Stimulated activated CD8-positive, alpha-beta memory T cell treated with anti-CD3 and anti-CD28 coated beads, Interleukin-12 subunit alpha, Interleukin-12 subunit beta, amount 100 ng/mL, for 4 hours (primary cell): ENCODE measurements around the gene PPP1R9B.
A peak's percentile ranks its signal among the peaks of the same experiment; 100 is the strongest.

Experiments used
- DNase-seq: peaks from one replicate; pipeline ENCODE4 v3.0.0-alpha.2; 2020; ENCODE audit warnings: low read depth

Gene PPP1R9B

DNA sequence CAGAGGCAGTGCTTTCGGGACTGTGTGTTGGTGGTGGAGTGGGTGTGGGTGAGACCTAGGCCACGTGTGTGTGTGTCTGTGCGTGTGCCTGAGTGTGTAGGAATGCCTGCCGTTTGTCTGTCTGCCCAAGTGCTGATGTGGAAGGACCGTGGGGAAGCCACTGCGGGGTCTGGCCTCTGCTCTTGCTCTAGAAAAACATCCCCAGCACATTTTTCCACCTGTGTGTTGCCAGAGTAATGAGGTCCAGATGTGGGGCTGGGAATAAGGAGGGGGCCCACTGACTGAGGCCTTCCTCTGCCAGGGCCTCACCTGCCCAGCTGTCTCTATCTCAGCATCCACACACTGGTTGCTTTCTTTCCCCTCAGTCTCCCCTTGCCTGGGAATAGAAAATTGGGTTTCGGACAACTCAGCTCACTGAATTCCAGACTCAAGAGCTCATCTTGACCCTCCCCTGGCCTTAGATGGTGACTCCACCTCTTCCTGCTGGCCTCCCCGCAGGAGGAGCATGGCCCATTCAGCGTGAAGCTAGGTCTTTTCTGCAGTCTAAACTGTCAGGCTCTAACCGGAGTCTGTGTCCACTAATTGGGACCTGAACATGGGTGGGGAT is 23.0 kb upstream of the PPP1R9B start:
- no peak for DNase-seq

DNA sequence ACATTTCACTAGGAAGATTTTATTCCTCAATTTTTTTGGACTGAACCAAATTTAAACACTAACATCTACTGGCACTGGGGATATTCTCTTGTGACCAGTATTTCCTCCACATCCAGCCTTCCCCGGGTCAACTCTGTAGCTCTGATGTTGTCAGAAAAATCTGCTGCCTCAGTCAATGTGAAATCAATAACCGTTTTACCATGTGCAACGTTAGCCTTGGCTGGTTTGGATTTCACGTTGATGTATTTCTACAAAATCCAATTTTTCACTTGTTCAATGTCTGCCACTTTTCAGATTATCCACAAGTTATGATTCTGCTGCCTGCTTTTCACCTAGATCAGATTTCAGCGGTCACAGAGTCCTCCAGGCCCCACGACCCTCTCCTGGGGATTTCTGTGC is 22.5 kb upstream of the PPP1R9B start:
- DNase-seq: no peak

DNA sequence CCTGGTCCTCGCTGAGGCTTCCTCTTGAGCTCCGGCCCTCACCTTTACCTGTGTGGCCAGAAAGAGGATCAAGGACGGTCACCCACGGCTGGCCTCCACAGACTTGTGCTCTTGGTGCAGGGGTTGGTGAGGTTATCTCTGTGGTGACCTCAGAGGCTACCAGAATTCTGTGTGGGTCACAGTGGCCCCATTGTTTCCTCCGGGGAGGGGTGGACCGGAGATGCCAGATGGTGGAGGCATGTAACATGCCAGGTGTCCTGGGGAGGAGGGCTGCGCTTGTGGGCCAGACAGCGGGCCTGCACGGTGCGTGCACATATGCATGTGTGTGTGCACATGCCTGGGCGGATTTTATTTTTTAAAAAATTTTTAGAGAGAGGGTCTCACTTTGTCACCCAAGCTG is 21.7 kb upstream of the PPP1R9B start:
- no peak for DNase-seq

DNA sequence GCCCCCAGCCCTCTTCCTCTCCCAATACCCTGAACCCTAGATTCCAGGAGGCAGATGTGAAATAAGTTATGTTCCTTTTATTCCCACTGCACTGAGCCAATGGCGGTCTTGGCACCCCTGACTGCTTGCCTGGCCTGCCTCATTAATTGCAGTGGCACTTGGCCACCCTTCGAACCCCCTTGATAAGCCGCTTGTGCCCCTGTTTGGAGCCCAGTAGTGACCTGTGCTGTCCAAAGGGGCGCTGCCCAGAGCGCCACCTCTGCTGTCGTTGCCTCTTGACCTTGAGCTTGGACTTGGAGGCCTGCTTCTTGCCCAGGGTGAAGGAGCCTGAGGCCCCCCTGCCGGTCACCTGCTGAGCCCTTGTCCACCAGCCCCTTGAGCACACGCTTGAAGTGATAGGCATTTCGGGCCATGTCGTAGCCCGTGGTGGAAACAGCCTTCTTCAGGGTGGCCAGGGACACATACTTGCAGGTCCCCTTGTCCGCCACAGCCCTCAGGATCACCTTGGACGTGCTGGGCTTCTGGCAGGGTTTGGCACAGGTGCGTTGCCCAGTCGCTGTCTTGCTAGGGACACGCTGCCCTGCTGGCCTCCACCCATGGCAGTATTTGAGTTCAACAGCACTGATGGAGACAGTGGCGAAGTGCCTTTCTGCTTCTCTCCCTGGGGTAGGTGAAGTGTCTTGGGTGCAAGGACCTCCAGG is 21.0 kb upstream of the PPP1R9B start:
- no peak for DNase-seq

DNA sequence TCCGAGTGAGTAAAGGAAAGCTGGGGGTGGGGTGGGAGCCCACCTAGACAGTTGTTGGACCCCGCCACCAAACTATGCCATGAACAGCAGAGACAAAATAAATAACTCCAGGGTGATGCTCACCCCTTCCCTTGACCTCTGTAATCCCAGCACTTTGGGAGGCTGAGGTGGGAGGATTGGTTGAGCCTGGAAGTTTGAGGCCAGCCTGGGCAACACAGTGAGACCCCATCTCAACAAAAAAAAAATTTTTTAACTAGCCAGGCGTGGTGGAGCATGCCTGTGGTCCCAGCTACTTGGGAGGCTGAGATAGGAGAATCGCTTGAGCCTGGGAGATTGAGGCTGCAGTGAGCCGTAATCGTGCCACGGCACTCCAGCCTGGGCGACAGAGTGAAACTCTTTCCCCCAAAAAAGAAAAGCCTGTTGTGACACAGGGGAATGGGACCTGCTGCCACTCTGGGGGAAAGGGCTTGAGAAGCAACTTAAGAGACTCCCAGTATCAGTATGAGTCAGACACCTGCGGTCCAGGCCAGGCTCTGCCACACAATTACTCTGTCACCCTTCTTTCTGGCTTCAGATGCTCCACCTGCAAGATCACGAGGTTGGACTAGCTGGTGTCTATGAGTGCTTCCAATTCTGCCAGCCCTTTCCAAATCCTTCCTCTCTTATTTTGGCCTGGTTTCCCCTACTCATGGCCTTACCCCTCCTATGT is 20.3 kb upstream of the PPP1R9B start:
- DNase-seq: no peak

DNA sequence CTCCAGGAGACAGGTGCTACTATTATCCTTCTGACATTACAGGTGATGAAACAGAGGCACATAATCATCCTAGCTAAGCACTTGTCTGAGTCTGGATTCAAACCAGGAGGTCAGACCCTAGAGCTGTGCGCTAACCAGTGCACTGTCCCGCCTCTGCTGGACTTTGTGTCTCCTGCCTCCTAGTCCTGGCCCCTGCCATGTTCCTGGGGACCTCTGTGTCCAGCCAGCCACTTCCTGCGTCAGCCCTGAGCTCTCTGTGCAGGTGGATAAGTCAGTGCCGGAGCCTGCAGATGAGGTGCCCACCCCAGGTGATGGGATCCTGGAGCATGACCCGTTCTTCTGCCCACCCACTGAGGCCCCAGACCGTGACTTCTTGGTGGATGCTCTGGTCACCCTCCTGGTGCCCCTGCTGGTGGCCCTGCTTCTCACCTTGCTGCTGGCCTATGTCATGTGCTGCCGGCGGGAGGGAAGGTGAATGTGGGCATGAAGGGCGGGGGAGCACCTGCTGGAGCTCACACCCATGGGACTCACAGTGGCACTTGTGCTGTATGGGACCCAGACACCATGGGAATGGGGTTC is 19.5 kb upstream of the PPP1R9B start:
- no peak for DNase-seq

DNA sequence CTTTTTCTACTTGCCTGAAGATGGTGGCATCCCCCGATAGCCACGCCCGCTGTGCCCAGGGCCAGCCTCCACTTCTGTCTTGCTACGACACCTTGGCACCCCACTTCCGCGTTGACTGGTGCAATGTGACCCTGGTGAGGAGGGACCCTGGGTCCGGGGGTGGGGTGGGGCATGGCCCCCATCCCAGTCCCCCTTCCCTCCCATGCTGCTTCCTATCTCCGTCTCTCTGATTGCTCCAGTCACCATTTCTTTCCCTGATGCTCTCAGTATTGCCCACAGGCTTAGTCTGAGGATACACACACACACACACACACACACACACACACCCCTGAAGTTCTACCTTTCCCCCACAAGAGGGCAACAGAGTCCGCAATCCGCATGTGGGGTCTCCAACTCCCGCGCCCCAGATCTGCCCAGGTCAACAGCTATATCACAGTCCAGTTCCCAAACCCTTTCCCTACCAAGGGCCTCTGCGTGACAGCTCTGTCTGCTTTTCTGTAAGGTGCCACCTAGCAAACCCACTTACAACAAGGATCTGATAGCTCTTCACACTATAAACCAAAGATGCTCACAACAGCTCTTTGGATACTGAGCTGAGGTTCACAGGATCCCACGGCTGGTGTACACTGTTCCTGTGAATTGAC is 18.8 kb upstream of the PPP1R9B start:
- DNase-seq: peak; percentile 37

DNA sequence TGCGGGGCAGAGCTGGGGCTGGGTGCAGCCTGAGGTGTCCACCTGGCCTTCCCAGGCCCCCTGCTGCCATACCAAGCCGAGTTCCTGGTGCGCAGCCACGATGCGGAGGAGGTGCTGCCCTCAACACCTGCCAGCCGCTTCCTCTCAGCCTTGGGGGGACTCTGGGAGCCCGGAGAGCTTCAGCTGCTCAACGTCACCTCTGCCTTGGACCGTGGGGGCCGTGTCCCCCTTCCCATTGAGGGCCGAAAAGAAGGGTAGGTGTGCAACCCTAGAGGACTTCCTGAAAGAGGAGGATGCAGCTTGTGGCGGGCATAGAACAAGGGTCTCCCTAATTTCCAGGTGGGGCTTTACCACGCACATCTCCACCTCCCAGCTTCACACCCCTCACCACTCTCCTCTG is 17.8 kb upstream of the PPP1R9B start:
- no peak for DNase-seq

DNA sequence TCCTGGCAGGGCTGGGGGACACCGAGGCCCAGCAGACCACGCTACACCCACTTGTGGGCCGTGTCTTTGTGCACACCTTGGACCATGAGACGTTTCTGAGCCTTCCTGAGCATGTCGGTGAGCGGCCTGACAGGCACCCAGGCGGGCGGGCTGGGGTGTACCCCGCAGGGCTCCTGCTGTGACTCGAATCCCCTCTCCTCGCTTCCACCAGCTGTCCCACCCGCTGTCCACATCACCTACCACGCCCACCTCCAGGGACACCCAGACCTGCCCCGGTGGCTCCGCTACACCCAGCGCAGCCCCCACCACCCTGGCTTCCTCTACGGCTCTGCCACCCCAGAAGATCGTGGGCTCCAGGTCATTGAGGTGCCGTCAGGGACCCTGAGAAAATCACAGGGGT is 16.9 kb upstream of the PPP1R9B start:
- no peak for DNase-seq

DNA sequence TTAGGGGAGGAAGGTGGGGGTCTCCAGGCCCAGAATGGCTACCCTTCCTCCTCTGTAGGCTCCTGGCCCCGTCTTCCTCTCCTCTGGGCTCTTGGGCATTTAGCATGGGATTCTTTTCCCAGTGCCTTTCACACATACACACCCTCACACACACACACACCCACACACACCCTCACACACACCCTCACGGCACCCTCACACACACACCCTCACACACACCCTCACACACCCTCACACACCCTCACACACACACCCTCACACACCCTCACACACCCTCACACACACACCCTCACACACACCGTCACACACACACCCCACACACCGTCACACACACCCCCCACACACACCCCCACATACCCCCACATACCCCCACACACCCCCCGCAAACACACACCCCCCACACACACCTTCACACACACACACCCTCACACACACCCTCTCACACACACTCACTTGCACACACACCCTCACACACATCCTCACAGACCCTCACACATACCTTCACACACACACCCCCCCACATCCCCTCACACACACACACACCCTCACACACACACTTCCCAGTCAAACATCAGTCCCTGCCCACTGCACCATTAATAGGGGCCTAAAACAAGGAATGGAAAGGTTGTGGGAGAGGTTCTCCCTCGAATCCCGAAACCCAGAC is 16.2 kb upstream of the PPP1R9B start:
- no peak for DNase-seq

DNA sequence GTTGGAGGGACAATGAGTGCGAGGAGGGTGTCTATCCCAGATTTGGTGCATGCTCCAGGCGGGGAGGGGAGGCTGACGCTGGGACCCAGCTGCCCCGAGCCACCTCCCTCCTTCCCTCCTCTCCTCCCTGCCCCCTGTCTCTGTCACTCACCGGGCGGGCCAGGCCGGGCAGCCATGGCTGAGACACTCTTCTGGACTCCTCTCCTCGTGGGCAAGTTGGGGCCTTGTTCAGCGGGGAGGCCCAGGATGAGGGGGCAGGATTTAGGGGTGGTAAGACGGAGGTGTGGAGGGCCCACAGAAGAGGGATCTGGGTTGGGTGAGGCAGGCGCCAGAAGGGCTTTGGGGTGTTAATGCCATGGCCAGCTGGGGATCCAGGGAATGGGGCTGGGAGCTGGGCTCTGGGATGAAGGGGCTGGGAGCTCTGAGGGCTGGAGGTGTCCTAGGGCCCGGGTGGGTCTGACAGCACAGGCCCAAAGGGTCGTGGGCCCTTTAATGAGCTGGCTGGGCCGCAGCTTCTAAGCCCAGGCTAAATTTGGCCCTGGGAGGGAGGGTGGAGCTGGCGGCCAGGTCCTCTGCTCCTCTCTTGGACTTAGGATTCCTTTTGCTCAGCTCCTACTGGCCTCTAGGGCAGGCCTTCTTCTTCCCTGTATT is 15.5 kb upstream of the PPP1R9B start, which contains the start of gene SGCA:
Gene SGCA, plus strand, starts transcription at position 139 of the 651 bp plus-strand sequence. Its CDS starts 36 bp downstream, at position 175.
- DNase-seq: no peak

DNA sequence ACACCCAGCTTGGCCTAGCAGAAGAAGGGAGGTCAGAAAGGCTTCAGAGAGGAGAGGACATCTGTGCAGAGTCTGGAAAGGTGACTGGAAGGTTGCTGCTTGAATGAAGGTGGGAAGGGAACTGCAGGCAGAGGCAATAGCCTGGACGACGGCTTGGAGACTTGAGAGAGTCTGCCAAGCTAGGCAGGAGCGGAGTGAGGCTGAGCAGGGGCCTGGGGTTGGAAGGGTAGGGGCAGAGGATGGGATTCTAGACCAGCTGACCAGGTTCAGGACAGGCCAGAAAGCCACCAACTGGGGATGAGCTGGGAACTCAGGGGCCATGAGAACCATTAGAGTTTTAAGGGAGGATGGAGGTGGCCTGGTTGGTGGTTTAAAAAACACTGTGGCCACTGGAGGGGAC is 15.0 kb upstream of the PPP1R9B start:
- DNase-seq: no peak

DNA sequence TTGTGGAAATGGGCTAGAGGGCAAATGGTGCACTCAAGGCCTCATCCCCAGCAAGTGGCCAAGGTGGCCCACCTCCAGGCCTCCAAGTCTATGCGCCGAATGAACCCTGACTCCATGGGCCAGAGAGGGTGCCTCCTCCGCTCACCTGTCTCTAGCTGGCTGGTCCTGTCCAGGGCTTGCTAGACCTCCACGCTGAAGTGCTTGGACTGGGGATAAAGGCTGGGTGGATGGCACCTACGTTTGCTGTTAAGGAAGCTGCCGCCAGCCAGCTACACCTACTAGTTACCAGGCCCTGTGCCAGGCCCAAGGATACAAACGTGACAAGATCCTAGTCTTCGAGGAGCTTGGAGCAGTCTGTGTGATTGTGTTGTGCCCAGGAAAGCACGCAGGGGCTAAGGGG is 14.6 kb upstream of the PPP1R9B start:
- no peak for DNase-seq

DNA sequence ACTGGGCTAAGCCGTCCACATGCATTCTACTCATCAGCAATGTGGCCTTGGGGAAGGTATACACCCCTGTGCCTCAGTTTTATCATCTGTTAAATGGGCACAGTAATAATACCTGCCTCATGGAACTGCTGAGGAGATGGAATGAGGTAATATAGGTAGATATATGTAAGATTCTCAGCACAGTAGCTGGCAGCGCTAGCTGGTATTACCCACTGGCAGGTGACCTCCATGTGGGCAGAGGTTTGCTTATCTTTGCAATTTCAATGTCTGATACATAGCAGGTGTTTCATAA is 14.2 kb upstream of the PPP1R9B start:
- no peak for DNase-seq

DNA sequence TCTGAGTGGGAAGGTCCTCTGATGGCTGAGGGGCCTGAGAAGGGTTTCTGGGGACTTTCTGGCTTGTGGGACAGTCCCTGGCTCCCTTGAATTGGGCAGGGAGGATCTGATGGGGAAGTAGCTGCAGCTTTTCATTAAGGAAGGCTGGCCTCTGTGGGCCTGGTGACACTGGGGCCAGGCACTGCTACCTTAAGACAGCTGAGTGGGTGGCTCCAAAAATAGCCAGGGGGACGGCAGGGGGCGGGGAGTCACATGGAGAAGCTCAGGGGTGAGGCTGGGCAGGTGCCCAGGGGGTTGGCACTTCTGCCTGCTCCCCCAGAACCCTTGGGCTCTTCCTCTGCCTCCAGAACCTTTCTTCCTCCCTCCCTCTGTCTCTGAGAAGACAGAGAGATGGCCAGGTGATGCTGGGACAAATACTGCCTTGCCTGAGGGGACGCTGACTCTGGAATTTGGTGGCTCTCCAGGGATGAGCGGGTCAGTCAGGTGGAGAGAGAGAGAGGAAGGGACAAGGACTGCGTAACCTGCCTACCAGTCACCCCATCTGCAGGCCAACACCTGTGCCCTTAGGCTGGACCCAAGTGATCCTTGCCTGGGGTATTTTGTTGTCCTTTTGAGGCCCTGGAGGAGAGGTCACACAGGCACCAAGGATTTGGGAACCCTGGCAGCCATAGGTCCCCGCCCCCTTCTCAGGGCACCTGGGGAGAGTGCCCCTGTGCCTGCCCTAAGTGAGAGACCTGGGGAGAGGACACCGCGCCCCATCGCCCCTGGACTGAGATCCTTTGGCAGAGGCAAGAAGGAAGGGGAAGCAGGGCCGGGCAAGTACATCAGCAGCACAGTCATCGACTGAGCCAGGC is 13.6 kb upstream of the PPP1R9B start:
- DNase-seq: no peak

DNA sequence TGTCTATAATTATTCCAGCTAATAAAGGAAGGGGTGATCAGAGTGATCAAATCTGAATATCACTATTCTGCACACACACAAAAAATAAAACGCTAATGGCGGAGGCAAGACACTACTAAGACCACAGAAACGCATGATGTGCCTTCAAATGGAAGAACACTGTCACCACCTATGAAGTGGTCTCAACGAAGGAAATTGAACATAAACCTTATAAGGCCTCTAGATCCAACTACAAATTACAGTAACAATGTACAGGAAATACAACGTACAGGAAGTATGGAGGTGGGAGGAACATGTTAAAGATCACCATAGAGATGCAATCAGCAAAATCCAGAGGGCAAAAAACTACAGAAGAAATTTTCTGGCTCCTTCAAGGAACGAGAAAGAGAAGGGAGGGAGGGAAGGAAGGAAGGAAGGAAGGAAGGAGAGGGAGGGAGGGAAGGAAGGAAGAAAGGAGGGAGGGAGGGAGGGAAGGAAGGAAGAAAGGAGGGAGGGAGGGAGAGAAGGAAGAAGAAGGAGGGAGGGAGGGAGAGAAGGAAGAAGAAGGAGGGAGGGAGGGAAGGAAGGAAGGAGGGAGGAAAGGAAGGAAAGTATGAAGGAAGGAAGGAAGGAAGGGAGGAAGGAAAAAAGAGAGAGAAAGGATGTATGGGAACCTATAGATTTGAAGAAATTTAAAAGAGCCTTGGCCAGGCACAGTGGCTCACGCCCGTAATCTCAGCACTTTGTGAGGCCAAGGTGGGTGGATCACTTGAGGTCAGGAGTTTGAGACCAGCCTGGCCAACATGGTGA is 12.2 kb upstream of the PPP1R9B start:
- no peak for DNase-seq

DNA sequence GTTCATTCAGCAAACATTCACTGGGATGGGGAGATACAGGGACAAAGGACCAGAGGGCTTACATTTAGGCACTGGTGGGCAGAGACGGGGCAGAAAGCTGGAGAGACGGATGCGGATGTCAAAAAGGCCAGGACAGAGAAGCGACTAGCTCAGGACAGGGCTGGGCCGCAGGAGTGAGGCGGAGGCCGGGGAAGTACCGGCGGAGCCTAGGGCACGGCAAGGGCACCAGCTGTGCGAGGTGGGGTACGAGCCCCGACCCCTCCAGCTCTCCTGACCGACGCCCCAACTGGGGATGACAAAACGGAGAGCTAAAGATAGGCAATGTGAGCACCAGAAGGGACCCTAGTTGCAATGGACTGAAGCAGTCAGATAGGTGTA is 11.4 kb upstream of the PPP1R9B start:
- DNase-seq: no peak

DNA sequence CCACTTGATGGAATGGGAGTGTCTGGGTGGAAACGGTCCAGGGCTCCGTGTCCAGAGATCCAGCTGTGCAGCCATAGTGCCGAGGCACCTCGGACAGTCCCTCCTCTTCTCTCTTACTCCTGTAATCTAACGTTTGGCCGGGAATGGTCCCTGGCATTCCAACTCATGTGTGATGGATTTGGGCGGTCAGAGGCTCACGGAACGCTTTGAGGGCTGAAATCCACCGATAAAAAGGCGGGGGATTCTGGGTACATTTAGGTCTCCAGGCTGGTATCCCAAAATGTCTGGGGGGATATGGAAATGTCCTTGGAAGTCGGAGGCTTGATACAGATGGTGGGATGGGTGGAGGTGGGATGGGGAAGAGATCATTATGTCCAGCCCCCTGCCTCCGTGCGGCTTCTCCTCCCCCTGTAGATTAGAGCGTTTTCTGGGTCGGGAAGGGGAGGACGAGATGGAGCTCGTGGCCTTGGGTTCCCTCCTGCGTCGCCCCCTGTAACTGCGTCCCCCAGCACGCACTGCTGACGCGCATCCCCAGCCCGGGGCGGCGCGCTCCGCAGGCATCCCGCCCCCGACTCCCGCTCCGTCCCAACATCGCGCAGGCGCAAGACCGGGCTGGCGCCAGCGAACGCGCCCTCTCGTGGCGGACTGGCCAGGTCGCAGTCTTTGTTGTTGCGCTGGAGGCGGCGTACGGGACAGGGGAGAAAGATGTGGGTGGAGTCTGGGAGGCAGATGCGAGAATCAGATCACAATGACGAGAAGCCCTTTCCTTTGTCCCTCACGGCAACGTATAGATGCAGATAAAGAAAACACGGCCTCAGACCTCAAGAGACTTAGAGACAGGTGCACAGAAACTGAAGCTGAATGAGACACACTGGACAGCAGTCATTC is 10.8 kb upstream of the PPP1R9B start:
- peak; percentile 93 for DNase-seq

DNA sequence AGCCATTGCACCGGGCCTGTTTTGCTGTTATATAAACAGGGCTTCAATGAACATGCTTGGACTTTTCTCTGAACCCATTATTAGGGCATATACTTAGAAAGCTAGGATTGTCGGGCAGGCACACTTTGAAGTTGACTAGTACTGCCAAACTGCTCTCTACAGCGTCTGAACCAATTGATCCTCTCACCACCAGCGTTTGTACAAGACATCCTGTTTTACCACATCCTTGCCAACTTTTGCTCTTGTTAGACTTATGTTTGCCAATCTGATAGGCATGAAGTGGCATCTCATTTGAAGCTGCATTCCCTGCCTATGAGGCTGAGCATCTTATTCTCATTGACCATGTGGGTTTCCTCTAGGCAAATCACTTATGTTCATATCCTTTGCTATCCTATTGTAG is 7.4 kb upstream of the PPP1R9B start:
- DNase-seq: no peak
